HL-60/S4 treated with phorbol 12-myristate 13-acetate at 8.2 ng/mL for 4 days and 3 days (cell line): Measurements from ENCODE around the gene ITGA1.
"Not testable (repeated sequence)": the region's sequence is repeated elsewhere in the genome, so short reads cannot be mapped to it uniquely, and the experiment has no call there.

Experiments
- in situ Hi-C: fragments of 300-500 bp; cut with MboI; formaldehyde crosslinking; loops from 2 replicates; pipeline ENCODE4 v1.15.0; 2022; ENCODE audit warnings: low sequenced_read_pairs

Gene ITGA1

GRCh38 chr5:52825826-52826225, 38.1 kb downstream of the ITGA1 start:
- in situ Hi-C loops = no loop called here

- in situ Hi-C loops = no loop called here
These were observed 40.1 kb downstream of the ITGA1 start for GRCh38 chr5:52827815-52828214.

- in situ Hi-C loops = no loop called here
These were observed 41.9 kb downstream of the ITGA1 start for GRCh38 chr5:52829664-52830063.

- in situ Hi-C loops = no loop called here
These were observed 42.9 kb downstream of the ITGA1 start for GRCh38 chr5:52830650-52831049.

GRCh38 chr5:52831786-52832511, 44.2 kb downstream of the ITGA1 start:
- in situ Hi-C loops = no loop called here

GRCh38 chr5:52834320-52834719, 46.6 kb downstream of the ITGA1 start:
- in situ Hi-C loops = no loop called here

DNA sequence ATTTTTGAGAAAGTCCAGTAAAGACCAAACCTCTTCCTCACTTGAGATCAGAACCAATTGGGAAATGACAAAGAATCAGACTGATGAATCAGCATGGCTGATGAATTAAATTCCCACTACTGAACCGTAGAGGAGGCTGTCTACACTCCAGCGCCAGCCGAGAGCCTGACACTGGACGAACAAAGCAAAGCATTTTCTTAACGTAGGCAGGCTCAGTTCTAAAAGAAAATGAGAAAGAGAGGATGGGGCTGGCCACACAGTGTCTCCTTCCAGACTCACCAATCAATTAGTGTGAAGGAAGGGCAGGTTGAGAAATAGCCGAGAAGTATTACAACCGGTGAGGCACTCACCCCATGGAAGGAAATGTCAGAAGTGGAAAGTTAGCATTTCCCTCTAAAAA, 49.4 kb downstream of the ITGA1 start:
- in situ Hi-C loops = no loop called here

DNA sequence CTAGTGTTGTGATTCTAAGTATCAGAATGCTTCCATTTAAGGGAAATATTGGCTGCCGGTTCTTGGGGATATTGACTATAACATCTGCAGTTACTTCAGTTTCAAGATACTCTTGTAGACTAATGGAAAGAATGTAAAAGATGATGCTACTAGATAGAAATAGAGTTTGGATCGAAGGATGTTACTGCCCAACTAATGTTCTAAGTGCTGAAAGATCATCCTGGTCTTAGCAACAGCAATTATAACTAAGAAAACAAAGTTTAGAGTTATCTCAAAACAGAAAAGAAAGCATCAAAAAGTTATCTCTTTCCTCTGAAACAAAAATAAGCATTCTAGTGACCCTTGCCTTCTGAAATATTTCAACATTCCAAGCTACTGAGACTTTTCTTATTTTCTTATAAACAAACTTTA, 49.9 kb downstream of the ITGA1 start:
- in situ Hi-C loops = no loop called here

GRCh38 chr5:52838326-52839015, 50.8 kb downstream of the ITGA1 start:
- in situ Hi-C loops = no loop called here

GRCh38 chr5:52839285-52839684, 51.6 kb downstream of the ITGA1 start:
- in situ Hi-C loops = no loop called here

DNA sequence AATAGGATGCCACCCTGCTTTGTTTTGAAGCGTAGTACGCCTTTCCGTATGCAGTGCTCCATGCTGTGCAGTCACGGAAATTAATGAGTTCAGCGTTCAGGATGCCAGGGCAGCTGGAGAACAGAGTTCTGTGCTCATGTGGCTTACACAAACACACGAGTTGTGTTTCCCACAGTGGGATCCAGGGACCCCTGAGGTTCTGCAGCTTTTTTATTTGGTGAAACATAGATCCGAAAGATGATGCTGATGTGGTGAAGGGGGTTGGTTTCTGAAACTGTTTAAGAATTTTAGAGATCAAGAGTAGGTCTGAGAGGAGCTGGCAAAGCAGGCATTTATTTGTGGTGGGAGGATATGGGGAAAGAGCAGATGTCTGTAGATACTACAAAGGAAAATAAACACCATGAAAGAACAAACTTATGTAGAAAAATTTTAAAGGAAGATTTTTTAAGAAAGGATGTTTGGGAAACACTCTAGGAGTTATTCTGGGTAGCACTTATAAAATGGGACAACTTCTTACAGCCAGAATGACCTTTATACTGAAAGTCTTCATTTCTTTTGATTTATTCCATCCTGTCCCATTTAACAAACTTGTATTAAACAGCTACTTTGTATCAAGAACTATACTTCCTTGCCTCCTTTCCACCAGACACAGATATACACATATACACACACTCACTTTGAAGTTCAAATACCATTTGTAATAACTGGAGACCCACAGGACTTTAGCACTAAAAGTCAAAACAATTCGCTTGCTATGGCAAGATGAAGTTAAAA, 52.7 kb downstream of the ITGA1 start:
- in situ Hi-C loops = no loop called here

DNA sequence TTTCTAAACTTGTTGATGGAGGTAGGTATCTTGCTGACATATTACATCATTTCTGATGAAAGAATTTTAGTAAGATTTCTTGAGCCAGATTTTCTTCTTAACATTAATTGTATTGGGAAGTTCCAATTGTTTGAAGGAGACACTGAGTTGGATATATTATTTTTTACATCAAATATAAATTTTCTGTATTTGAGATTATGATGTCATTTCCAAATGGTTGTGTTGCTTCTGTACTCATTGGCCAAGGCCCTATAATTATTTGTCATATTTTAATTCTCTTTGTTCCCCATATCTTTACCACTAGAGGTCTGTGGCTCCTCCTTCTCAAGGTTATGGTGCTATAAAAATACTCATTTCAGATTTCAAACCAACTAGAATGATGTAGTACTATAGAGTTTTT, 53.4 kb downstream of the ITGA1 start:
- in situ Hi-C loops = no loop called here

- in situ Hi-C loops = no loop called here
These were observed 54.4 kb downstream of the ITGA1 start for GRCh38 chr5:52842111-52842510.

DNA sequence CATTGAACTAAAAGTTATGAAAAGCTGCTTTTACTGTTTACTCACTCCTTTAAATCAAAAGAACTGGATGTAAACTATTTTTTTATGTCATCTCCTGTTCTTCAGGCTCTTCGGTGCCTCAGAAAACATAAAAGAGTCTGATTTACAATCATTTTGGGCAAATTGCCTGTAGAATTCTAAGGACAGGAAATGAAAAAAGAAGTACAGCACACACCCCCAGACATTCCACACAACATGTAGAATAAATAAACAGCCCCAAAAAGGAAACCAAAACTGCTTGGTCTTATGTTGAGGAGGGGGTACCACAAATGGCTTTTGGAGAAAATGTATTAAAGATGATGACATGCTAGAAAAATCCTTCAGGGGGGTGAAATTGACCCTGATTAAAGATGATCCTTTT, 57.2 kb downstream of the ITGA1 start:
- in situ Hi-C loops = no loop called here

DNA sequence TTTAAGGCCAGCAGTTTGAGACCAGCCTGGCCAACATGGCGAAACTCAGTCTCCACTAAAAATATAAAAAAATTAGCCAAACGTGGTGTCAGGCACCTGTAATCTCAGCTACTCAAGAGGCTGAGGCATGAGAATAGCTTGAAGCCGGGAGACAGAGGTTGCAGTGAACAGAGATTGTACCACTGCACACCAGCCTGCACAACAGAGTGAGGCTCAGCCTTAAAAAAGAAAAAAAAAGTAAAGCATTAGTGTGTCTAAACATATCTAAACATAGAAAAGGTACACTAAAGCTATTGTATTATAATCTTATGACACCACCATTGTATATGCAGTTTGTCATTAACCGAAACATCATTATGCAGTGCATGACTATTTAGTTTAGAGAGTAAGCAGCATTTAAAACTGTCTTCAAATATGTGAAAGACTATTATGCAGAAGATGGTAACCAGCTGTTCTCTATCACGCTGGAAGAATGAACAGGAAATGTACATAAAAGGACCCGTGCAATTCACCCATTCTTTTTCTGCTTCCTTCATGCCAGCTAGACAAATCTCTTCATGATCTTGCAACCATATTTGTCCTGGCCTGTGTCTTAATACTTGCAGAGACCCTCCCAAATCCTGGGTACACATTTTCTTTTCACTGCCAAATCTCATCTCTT, 58.6 kb downstream of the ITGA1 start:
- in situ Hi-C loops = no loop called here

GRCh38 chr5:52848688-52849087, 61.0 kb downstream of the ITGA1 start:
- in situ Hi-C loops = not testable (repeated sequence)

GRCh38 chr5:52849544-52849943, 61.8 kb downstream of the ITGA1 start:
- in situ Hi-C loops = no loop called here

GRCh38 chr5:52853650-52854049, 65.9 kb downstream of the ITGA1 start:
- in situ Hi-C loops = no loop called here

GRCh38 chr5:52854301-52854700, 66.6 kb downstream of the ITGA1 start:
- in situ Hi-C loops = no loop called here

GRCh38 chr5:52854949-52855348, 67.2 kb downstream of the ITGA1 start:
- in situ Hi-C loops = no loop called here

GRCh38 chr5:52856564-52856963, 68.8 kb downstream of the ITGA1 start:
- in situ Hi-C loops = no loop called here
